NAMALWA (cell line): ENCODE results near the gene OR51M1.
A peak's percentile ranks its signal among the peaks of the same experiment; 100 is the strongest.
"Not testable (repeated sequence)": the region's sequence is repeated elsewhere in the genome, so short reads cannot be mapped to it uniquely, and the experiment has no call there.

Source experiments
- DNase-seq: peaks from one replicate; pipeline ENCODE4 v3.0.0-alpha.2; 2015; ENCODE audit warnings: low spot score

The OR51M1 gene

DNA sequence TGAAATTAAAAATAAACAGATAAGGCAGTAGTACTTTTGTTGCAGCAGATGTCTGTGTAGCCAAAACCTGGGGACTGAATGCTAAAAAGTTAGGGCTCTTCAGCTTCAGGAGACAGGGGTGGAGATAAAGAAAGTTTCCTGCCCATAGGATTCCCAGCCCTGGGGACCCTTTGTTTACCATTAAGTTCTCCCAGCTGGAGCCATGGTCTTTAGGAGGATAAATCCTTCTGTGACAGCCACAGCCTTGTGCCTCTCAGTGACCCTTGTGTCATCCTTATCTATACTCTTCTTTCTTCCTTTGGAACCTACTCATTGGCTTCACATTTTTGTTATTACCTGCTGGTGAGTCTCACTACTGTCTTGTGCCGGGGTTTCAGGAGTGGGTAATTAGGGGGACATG is at the start of gene OR51M1:
OR51M1 (plus strand) TSS at position 237 of the 400 bp plus-strand sequence. CDS start 5,587 bp downstream, outside the sequence.
- DNase-seq: no peak

GRCh38 chr11:5335170-5335569 is 48.4 kb upstream of the OR51M1 start:
- DNase-seq: no peak

DNA sequence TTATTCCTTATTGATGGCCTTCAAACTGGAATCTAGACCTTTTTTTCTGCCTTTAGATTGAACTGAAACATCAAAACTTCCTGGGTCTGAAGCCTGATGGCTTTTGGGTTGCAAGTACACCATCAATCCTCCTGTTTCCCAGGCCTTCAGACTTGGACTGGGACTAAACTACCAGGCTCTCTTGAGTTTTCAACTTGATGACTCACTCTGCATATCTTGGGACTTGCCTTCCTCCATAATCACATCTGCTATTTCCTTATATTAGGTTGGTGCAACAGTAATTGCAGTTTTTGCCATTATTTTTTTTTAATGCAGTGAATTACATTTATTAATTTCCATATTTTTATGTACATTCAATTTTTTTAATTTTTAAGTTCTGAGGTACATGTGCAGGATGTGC is 47.3 kb upstream of the OR51M1 start:
- no peak for DNase-seq

DNA sequence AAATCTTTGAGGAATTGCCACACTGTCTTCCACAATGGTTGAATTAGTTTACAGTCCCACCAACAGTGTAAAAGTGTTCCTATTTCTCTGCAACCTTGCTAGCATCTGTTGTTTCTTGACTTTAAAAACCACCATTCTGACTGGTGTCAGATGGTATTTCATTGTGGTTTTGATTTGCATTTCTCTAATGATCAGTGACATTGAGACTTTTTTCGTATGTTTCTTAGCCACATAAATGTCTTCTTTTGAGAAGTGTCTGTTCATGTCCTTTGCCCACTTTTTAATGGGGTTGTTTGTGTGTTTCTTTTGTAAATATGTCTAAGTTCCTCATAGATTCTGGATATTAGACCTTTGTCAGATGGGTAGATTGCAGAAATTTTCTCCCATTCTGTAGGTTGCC is 46.4 kb upstream of the OR51M1 start:
- not testable (repeated sequence) for DNase-seq

DNA sequence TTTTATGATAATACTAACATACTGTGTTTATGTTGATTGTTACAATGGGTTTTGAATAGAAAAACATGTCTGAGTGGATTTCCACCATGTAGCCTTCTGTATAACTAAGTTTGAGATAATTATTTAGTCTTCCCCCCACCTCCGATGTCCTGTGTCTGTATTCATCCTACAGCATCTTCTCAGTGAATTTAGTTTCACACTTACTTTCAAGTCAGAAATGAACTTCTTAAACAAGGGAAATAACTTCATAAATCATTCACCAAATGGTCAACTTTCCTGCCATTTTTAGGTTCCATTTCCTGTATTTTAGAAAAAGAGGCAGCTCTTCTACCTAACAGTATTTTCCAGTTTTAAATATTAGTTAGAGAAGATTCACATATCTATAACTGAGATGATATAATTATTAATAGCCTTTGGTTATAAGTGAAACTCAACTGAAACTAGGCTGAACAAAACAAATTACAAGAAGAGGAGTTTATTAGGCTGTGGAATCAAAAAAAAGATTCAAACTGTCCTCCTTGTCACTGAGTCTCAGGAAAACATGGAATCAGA is 43.8 kb upstream of the OR51M1 start:
- no peak for DNase-seq

- no peak for DNase-seq
Observed at GRCh38 chr11:5343474-5344335, 39.9 kb upstream of the OR51M1 start, which contains the start of gene OR51B5. OR51B5 (minus strand) TSS chr11:5343524; CDS start chr11:5343524, 0 bp downstream.

GRCh38 chr11:5345831-5346230 is 37.8 kb upstream of the OR51M1 start:
- DNase-seq: no peak

GRCh38 chr11:5348551-5349194 is 34.9 kb upstream of the OR51M1 start:
- no peak for DNase-seq

DNA sequence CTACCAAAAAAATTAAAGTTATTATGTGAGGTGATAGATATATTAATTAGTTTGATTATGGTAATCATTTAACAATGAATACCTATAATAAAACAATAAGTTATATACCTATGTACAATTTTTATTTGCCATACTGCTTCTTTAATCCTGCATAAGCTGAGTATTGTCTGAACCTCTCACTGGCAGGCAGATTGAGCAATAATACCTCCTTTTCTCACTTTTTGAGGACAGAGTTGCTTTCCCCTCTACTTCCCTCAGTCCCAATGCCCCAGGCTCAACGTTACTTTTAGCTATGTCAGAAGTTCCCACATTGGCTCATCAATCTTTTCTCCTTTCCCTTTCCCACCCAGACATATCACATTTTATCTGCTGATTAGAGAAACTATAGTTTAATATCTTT is 34.1 kb upstream of the OR51M1 start:
- no peak for DNase-seq

GRCh38 chr11:5351208-5351607 is 32.4 kb upstream of the OR51M1 start, which contains the start of gene OR51B6:
OR51B6 (plus strand) TSS chr11:5351508; CDS start chr11:5351508, 0 bp downstream.
- DNase-seq: no peak

DNA sequence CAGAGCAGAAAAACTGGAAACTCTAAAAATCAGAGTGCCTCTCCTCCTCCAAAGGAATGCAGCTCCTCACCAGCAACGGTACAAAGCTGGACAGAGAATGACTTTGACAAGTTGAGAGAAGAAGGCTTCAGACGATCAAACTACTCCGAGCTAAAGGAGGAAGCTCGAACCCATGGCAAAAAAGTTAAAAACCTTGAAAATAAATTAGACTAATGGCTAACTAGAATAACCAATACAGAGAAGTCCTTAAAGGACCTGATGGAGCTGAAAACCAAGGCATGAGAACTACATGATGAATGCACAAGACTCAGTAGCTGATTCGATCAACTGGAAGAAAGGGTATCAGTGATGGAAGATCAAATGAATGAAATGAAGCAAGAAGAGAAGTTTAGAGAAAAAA is 27.6 kb upstream of the OR51M1 start:
- not testable (repeated sequence) for DNase-seq

DNA sequence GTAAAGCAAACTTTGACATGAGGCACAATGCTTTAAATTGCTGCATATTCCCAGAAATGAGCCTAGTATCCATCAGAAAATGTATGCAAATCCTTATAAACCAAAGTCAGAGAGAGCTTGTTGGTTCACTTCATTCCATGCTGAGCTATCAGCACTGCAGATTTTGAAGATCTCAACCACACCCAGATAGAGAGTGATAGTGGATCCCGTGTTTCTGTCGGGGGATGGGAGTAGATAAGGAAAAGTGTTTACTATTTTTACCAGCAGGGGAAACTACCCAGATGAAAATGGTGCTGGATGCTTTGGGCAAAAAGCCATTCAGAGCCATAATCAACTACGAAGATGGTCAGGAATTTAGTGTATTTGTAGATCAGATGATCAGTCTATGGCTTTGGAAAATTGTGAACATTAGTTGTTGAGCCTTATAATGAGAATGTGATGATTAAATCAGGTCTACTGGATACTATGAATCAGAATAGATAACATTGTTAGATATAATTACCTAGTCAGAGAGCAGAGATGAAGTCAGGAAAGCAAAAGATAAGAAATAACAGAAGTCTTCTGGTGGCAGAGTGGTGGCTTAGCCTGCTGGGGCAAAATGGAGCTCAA is 21.5 kb upstream of the OR51M1 start:
- no peak for DNase-seq

GRCh38 chr11:5363679-5364078 is 19.9 kb upstream of the OR51M1 start:
- no peak for DNase-seq

DNA sequence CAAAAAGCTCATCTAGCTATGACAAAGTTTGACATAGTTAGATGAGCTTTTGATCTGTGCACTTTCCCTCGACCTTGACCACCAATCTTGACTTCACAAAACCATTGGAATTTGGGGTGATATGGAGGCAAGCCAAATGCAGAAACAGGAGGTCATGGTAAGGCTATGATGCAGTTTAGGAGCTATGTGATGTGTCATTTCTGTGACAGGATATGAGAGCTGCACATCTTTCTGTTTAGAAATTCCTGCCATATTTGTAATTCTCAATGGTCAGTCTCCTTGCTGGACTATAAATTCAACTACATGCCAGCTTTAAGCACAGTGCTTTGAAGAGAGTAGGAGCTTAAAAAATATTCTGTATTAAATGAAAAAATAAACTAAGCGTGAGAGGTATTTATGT is 19.4 kb upstream of the OR51M1 start:
- no peak for DNase-seq

DNA sequence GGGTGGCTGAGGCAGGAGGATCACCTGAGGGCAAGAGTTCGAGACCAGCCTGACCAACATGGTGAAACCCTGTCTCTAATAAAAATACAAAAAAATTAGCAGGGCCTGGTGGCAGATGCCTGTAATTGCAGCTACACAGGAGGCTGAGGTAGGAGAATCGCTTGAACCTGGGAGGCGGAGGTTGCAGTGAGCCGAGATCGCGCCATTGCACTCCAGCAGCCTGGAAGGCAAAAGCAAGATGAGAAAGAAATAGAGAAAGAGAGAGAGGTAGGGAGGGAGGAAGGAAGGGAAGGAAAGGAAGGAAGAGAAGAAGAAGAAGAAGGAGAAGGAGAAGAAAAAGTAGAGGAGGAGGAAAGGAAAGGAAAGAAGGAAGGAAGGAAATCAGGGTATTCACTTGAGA is 17.2 kb upstream of the OR51M1 start:
- not testable (repeated sequence) for DNase-seq

DNA sequence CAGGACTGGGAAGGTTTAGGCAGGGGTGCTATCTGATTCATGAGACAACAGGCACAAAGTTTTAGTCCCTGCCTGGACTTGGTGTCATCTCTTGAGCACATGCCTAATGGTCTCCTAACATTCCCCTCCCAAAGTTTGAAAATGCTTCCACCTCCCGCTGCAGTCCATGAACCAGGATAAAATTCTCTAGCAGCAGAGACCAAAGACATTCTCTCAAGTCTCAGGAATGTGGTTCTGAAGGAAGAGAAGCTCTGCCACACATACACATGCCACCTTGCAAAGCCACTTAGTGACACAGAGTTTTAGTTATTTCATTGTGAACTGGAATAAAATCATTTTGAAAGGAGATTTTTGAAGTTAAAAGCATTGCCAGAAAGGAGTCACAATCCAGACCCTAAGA is 16.8 kb upstream of the OR51M1 start:
- no peak for DNase-seq

DNA sequence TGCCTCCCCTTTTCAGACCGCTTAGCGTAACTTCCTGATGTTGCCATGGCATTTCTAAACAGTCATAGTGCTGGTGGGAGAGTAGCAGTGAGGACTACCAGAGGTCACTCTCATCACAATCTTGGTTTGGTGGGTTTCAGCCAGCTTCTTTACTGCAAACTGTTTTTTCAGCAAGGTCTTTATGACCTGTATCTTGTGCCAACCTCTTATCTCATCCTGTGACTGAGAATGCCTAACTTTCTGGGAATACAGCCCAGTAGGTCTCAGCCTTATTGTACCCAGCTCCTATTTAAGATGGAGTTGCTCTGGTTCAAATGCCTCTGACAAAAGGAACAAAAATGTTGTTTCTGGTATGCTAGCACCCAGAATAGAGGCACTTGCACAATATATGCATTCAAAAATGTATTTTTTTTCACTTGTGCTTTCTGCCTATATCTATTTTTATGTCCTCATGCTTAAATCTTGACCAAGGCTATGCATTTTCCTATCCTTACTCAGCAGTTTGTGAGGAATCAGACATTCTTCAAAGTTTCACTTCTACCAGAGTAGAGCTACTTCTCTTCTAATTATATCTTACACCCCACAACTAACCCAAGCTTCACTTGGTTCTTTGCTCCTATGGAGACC is 16.1 kb upstream of the OR51M1 start:
- no peak for DNase-seq

DNA sequence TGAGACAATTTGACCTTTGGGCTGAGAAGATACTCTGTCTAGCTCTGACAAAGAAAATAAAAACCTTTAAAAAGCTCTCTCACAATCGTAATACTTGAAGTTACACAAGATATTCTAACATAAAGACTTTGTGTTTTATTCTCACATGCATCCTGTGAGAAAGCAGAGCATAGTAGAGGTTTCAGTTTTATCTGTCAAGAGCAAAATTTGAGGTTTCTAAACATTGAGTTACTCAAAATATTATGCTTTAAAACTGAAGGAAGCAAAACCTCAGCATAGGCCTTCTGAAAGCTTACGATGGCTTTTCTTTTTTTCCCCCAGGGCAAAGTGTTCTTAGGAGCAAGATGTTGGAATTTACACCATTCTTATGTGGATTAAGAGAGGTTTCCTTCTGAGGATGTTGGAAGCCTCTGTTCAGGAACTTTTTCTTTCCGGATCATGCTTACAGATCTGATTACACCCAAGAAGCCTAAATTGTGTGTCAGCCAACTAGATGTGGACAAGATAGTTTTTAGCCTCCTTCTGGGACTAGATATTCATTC is 15.0 kb upstream of the OR51M1 start:
- no peak for DNase-seq

DNA sequence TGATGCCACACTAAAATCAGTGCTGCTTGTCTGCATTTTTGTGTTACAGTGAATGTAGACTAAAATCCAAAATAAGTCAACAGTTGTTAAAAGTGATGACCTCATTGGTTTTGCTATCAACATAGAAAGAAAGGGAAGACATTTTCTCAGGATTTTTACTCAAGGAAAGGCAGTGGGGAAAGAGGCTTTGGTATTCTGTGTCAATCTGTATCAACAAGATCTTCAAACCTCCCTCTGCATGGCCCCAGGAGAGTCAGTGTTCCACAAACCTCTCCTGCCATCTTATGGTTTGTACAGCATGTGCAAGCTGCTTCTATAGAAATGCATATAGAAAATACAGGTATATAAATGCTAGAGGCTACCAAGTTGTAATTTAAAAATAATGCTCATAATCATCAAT is 13.8 kb upstream of the OR51M1 start:
- DNase-seq: peak; percentile 7

DNA sequence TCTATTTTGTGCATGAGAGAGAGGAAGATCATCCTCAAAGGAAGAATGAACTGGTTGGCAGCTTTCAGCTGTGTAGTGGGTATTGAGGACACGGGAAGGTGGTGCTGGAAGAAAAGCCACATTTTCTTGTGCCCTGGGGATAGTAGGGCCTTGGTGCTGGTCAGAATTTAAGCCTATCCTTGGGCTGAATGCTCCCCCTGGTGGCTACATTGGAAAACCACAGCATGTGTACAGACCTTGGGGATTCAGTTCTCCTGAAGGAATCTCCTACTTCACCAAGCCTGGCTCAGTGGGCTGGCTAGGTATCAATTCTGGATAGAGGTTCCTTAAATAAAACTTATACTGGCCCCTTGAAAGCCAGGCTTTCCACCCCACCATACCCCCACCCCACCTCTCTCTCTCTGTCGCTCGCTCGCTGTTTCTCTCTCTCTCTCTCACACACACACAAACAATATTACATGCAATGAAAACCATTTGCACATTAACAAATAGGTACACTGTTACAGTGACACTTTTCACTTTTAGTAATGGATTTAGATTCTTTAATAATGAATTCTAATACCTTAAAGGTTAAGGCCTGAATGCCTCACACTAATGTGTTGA is 2.8 kb upstream of the OR51M1 start:
- DNase-seq: peak; percentile 63

DNA sequence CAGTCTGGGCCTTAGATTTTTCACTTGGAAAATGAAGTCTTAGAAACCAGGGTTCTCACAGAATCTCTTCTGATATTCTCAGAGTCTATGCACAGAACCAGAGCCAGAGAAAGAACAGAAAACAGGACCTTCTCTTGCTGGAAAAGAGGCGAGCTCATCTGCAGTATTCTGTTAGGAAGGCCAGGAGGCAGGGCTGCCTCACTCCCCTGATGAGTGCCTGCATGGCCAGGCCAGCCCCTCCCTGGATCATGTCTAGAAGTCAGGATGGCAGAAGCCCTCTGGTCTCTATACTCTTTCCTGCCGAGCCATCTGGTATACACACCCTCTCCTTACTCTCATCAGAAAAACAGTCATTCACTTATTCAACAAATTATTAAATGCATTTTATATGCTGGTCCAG is 723 bp downstream of the OR51M1 start:
- DNase-seq: no peak
